ENCODE results near the gene WDFY4. TPM values are rescaled to one million over a fixed set of nuclear protein-coding genes. Genes with fewer than 3 reads are reported as not detected.

WDFY4 gene
- total RNA-seq, 6 experiments from 2014 or later = not detected

- peaks cover 4% of the 10 kb centered on the region; the same call in 1 of the 2 replicates for H3K4me1 Mint-ChIP-seq (ENCODE audit: low read depth)
- H3K36me3 Mint-ChIP-seq (ENCODE audit: low read depth) = no peaks in the 10 kb centered on the region
- no peaks in the 10 kb centered on the region for H3K9me3 Mint-ChIP-seq
- TF ChIP-seq, protein P1, sequence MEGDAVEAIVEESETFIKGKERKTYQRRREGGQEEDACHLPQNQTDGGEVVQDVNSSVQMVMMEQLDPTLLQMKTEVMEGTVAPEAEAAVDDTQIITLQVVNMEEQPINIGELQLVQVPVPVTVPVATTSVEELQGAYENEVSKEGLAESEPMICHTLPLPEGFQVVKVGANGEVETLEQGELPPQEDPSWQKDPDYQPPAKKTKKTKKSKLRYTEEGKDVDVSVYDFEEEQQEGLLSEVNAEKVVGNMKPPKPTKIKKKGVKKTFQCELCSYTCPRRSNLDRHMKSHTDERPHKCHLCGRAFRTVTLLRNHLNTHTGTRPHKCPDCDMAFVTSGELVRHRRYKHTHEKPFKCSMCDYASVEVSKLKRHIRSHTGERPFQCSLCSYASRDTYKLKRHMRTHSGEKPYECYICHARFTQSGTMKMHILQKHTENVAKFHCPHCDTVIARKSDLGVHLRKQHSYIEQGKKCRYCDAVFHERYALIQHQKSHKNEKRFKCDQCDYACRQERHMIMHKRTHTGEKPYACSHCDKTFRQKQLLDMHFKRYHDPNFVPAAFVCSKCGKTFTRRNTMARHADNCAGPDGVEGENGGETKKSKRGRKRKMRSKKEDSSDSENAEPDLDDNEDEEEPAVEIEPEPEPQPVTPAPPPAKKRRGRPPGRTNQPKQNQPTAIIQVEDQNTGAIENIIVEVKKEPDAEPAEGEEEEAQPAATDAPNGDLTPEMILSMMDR (IDR thresholded peaks at IDR 0.05) = no peak
- H3K27me3 Mint-ChIP-seq (ENCODE audit: insufficient read depth) = peaks cover 2% of the 10 kb centered on the region
- no peak overlapping the region for H3K4me3 Mint-ChIP-seq
- no peak overlapping the region for H3K27ac Mint-ChIP-seq
- DNase-seq = no peak
These were observed 135.1 kb downstream of the WDFY4 start for GRCh38 chr10:48819783-48820182.

DNA sequence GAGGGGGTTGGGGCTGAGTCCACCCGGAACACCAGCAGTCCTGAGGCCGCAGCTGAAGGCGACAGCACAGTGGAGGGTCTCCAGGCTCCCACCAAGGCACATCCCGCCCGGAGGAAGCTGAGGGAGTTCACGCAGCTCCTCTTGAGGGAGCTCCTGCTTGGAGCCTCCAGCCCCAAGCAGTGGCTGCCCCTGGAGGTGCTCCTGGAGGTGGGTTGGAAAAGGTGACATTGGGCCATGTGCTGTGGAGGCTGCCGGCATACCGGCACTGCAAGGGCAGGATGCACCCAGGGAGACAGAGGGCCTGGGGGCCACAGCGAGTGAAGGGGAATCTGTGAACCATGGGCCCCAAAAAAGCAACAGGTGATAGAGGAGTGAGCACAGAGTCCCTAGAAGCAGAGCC, 135.6 kb downstream of the WDFY4 start:
- no peak overlapping the region for H3K4me3 Mint-ChIP-seq
- H3K4me1 Mint-ChIP-seq (ENCODE audit: low read depth) = no peaks in the 10 kb centered on the region; the same call in 1 of the 2 replicates
- TF ChIP-seq, protein P1 (IDR thresholded peaks at IDR 0.05) = no peak
- no peaks in the 10 kb centered on the region for H3K36me3 Mint-ChIP-seq (ENCODE audit: low read depth)
- H3K27ac Mint-ChIP-seq = no peak overlapping the region
- no peak for DNase-seq
- peaks cover 2% of the 10 kb centered on the region for H3K27me3 Mint-ChIP-seq (ENCODE audit: insufficient read depth)
- H3K9me3 Mint-ChIP-seq = no peaks in the 10 kb centered on the region

GRCh38 chr10:48820699-48821098, 136.0 kb downstream of the WDFY4 start:
- Mint-ChIP-seq H3K27ac (no peak overlapping the region), H3K9me3 (no peaks in the 10 kb centered on the region), H3K27me3 (ENCODE audit: insufficient read depth) (peaks cover 2% of the 10 kb centered on the region), H3K4me3 (no peak overlapping the region), H3K36me3 (ENCODE audit: low read depth) (no peaks in the 10 kb centered on the region), H3K4me1 (ENCODE audit: low read depth) (no peaks in the 10 kb centered on the region)
- DNase-seq = no peak
- TF ChIP-seq, protein P1 (IDR thresholded peaks at IDR 0.05) = no peak

GRCh38 chr10:48821111-48821510, 136.4 kb downstream of the WDFY4 start:
- Mint-ChIP-seq H3K4me3 (no peak overlapping the region), H3K27ac (no peak overlapping the region), H3K27me3 (ENCODE audit: insufficient read depth) (peaks cover 2% of the 10 kb centered on the region), H3K9me3 (no peaks in the 10 kb centered on the region), H3K36me3 (ENCODE audit: low read depth) (no peaks in the 10 kb centered on the region), H3K4me1 (ENCODE audit: low read depth) (no peaks in the 10 kb centered on the region)
- no peak for DNase-seq
- TF ChIP-seq, protein P1 (IDR thresholded peaks at IDR 0.05) = no peak

- Mint-ChIP-seq H3K27ac (no peak overlapping the region), H3K4me3 (no peak overlapping the region), H3K4me1 (ENCODE audit: low read depth) (no peaks in the 10 kb centered on the region), H3K27me3 (ENCODE audit: insufficient read depth) (peaks cover 2% of the 10 kb centered on the region), H3K36me3 (ENCODE audit: low read depth) (no peaks in the 10 kb centered on the region), H3K9me3 (no peaks in the 10 kb centered on the region)
- no peak for DNase-seq
- TF ChIP-seq, protein P1 (IDR thresholded peaks at IDR 0.05) = no peak
These were observed 137.0 kb downstream of the WDFY4 start for GRCh38 chr10:48821692-48822091.

DNA sequence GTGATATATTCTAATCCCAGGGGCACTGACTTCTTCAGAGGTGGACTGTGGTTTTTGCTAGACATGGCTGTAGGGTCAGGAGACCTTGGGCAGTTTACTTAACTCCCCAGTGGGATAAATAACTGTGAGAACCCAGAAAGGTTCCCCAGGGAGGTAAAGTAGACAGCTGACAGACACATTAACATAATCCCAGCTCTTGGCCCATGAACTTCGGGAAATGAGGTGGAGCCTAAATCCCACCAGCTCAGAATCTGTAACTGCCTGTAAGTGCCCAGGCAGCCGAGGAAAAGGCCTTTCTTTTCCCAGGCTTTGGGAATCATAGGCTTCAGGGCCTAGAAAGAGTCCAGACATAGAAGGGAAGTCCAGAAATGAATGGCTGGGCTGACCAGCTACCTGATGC, 149.0 kb downstream of the WDFY4 start:
- peaks cover 32% of the 10 kb centered on the region for H3K27me3 Mint-ChIP-seq (ENCODE audit: insufficient read depth)

More for the DNA sequence above, 149.0 kb downstream of the WDFY4 start:
- no peak overlapping the region for H3K27ac Mint-ChIP-seq
- H3K36me3 Mint-ChIP-seq (ENCODE audit: low read depth) = no peaks in the 10 kb centered on the region
- TF ChIP-seq, protein P1 (IDR thresholded peaks at IDR 0.05) = no peak
- H3K9me3 Mint-ChIP-seq = peaks cover 4% of the 10 kb centered on the region; the same call in 1 of the 2 replicates
- no peaks in the 10 kb centered on the region for H3K4me1 Mint-ChIP-seq (ENCODE audit: low read depth)
- no peak overlapping the region for H3K4me3 Mint-ChIP-seq
- no peak for DNase-seq
